Measurements from ENCODE around the gene GCLM. TPM values are rescaled to one million over a fixed set of nuclear protein-coding genes. Genes with fewer than 3 reads are reported as not detected.

GCLM gene
- total RNA-seq, 1 experiment from 2014 or later: 26.3 TPM

GRCh38 chr1:93877529-93877928 lies 31.7 kb downstream of the GCLM start:
- peaks cover 26% of the 10 kb centered on the region for H3K4me1 ChIP-seq (ENCODE audit: insufficient read depth, low read length)
- H3K79me2 ChIP-seq (ENCODE audit: low read length): peaks cover 58% of the 10 kb centered on the region
- no TSS peak for BruUV-seq (replicated peaks)
- intact Hi-C loops (cut with micrococcal nuclease): loop anchor here (10.0 kb wide), 1 partner anchor 433 kb away; the partner anchor contains the start of gene FNBP1L
- ATAC-seq (no peak), DNase-seq (no peak)
- no peaks in the 10 kb centered on the region for H3K9me2 ChIP-seq (replicated peaks; ENCODE audit: low read length)
- peaks cover 5% of the 10 kb centered on the region for H3F3A ChIP-seq (ENCODE audit: low read length, unreplicated experiment)
- H2AFZ ChIP-seq (ENCODE audit: low read length): no peak overlapping the region
- ChIA-PET POLR2A (ENCODE audit: unreplicated experiment) (no interaction called here), CTCF (interaction anchor here (0.5 kb wide), 1 partner anchor 160 kb away, joined by 3 read pairs; no protein-coding TSS in a partner anchor)
- H3K4me2 ChIP-seq (ENCODE audit: low read length): peak overlapping the region; percentile 89
- no peak overlapping the region for H3K27ac ChIP-seq (ENCODE audit: low read length)
- H4K20me1 ChIP-seq (ENCODE audit: low read length): peaks cover 35% of the 10 kb centered on the region
- TF ChIP-seq EZH2 (IDR thresholded peaks at IDR 0.05; ENCODE audit: low read length, unreplicated experiment) (no peak), CTCF (conservative IDR thresholded peaks at IDR 0.05; ENCODE audit: low read depth, low read length) (no peak), EZH2phosphoT487 (IDR thresholded peaks at IDR 0.05; ENCODE audit: borderline replicate concordance, low read length) (no peak)
- H3K36me3 ChIP-seq (ENCODE audit: low read depth, low read length): peaks cover 44% of the 10 kb centered on the region
- H3K9ac ChIP-seq (ENCODE audit: low read length): peak overlapping the region; percentile 99; the same call in 1 of the 2 replicates
- no peaks in the 10 kb centered on the region for H3K9me3 ChIP-seq (ENCODE audit: low read length)
- H3K27me3 ChIP-seq (ENCODE audit: low read length): no peaks in the 10 kb centered on the region
- H3K4me3 ChIP-seq (ENCODE audit: low read length): peak overlapping the region; percentile 90

GRCh38 chr1:93876244-93876643 lies 33.0 kb downstream of the GCLM start:
- ATAC-seq (no peak), DNase-seq (no peak)
- Histone ChIP-seq H3K27me3 (ENCODE audit: low read length) (no peaks in the 10 kb centered on the region), H3K4me1 (ENCODE audit: insufficient read depth, low read length) (peaks cover 26% of the 10 kb centered on the region), H3K79me2 (ENCODE audit: low read length) (peaks cover 64% of the 10 kb centered on the region), H3K27ac (ENCODE audit: low read length) (no peak overlapping the region), H3K9me2 (replicated peaks; ENCODE audit: low read length) (no peaks in the 10 kb centered on the region), H3K9me3 (ENCODE audit: low read length) (no peaks in the 10 kb centered on the region), H2AFZ (ENCODE audit: low read length) (no peak overlapping the region), H3K4me2 (ENCODE audit: low read length) (peak overlapping the region; percentile 89), H3K36me3 (ENCODE audit: low read depth, low read length) (peaks cover 57% of the 10 kb centered on the region), H3F3A (ENCODE audit: low read length, unreplicated experiment) (peaks cover 5% of the 10 kb centered on the region), H3K9ac (ENCODE audit: low read length) (no peak overlapping the region), H3K4me3 (ENCODE audit: low read length) (peak overlapping the region; percentile 90), H4K20me1 (ENCODE audit: low read length) (peaks cover 39% of the 10 kb centered on the region)
- POLR2A ChIA-PET (ENCODE audit: unreplicated experiment): no interaction called here
- BruUV-seq (replicated peaks): no TSS peak
- intact Hi-C loops (cut with micrococcal nuclease): loop anchor here (10.0 kb wide), 1 partner anchor 431 kb away; the partner anchor contains the start of gene FNBP1L
- CTCF ChIA-PET: no interaction called here
- TF ChIP-seq EZH2phosphoT487 (IDR thresholded peaks at IDR 0.05; ENCODE audit: borderline replicate concordance, low read length) (no peak), CTCF (conservative IDR thresholded peaks at IDR 0.05; ENCODE audit: low read depth, low read length) (no peak), EZH2 (IDR thresholded peaks at IDR 0.05; ENCODE audit: low read length, unreplicated experiment) (no peak)

DNA sequence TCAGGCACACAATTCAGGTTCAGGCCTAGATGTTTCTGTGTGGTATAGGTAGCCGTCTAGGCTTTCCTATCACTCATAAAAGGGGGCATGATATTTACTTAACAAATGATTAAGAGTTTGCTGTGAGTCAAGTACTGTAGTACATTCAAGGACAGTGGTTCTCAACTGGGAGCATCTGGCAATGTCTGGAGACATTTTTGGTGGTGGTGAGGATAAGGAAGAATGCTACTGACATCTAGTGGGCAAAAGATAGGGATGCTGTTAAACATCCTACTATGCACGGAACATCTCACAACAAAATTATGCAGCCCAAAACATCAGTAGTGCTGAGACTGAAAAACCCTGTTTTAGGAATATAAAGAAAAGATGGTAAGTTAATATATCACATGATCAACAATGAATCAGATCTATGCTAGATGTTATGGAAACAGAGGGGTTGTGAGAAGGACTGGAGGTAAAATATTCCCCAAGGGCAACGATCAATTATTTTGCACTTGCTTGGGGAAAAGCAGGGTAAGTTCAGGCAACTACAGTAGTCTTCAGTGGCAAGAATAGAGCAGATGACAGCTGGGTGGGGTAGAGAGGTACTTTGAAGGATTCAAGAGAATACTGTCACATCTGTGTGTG lies 35.1 kb downstream of the GCLM start:
- peaks cover 5% of the 10 kb centered on the region for H3F3A ChIP-seq (ENCODE audit: low read length, unreplicated experiment)
- H3K36me3 ChIP-seq (ENCODE audit: low read depth, low read length): peaks cover 75% of the 10 kb centered on the region
- BruUV-seq (replicated peaks): no TSS peak
- H2AFZ ChIP-seq (ENCODE audit: low read length): no peak overlapping the region
- H4K20me1 ChIP-seq (ENCODE audit: low read length): peaks cover 39% of the 10 kb centered on the region
- H3K9me2 ChIP-seq (replicated peaks; ENCODE audit: low read length): no peaks in the 10 kb centered on the region
- 0 out of 2 replicates have a peak overlapping the region, but pooled peaks have one; percentile 16 for H3K27ac ChIP-seq (ENCODE audit: low read length)
- DNase-seq (peak; percentile 84), ATAC-seq (peak; percentile 81)
- POLR2A ChIA-PET (ENCODE audit: unreplicated experiment): no interaction called here
- no peaks in the 10 kb centered on the region for H3K9me3 ChIP-seq (ENCODE audit: low read length)
- intact Hi-C loops (cut with micrococcal nuclease): loop anchor here (10.0 kb wide), 1 partner anchor 429 kb away; the partner anchor contains the start of gene FNBP1L
- CTCF ChIA-PET: no interaction called here
- 0 out of 2 replicates have a peak overlapping the region, but pooled peaks have one; percentile 40 for H3K4me2 ChIP-seq (ENCODE audit: low read length)
- peaks cover 26% of the 10 kb centered on the region for H3K4me1 ChIP-seq (ENCODE audit: insufficient read depth, low read length)
- TF ChIP-seq EZH2phosphoT487 (IDR thresholded peaks at IDR 0.05; ENCODE audit: borderline replicate concordance, low read length) (no peak), CTCF (conservative IDR thresholded peaks at IDR 0.05; ENCODE audit: low read depth, low read length) (peak; percentile 92)
- H3K9ac ChIP-seq (ENCODE audit: low read length): no peak overlapping the region
- H3K79me2 ChIP-seq (ENCODE audit: low read length): peaks cover 61% of the 10 kb centered on the region
- no peaks in the 10 kb centered on the region for H3K27me3 ChIP-seq (ENCODE audit: low read length)
- no peak overlapping the region for H3K4me3 ChIP-seq (ENCODE audit: low read length)
